Coronary artery (tissue), 2 donors: ENCODE results near the gene MYO18B.
A peak's percentile ranks its signal among the peaks of the same experiment; 100 is the strongest.

ENCODE experiments used
- DNase-seq: peaks from one replicate; pipeline ENCODE4 v3.0.0-alpha.2; 2017; ENCODE audit warnings: low spot score
- H3K27ac ChIP-seq, 2 donors: fragments of 200-600 bp; sonication (generic); one replicate each; pipeline ENCODE4 v1.5.1; 2016 to 2019
- H3K4me3 ChIP-seq: fragments of 200-600 bp; sonication (generic); 2 replicates; pipeline ENCODE4 v1.5.1; 2016; ENCODE audit warnings: mild to moderate bottlenecking, moderate library complexity
- TF ChIP-seq, protein P1 (sequence below): fragments of 200-600 bp; sonication (generic); IDR thresholded peaks from one replicate; pipeline ENCODE4 v1.5.1; 2019; ENCODE audit warnings: antibody characterized with exemption

The MYO18B gene

GRCh38 chr22:25748704-25749103 is 6.7 kb downstream of the MYO18B start:
- TF ChIP-seq, protein P1, sequence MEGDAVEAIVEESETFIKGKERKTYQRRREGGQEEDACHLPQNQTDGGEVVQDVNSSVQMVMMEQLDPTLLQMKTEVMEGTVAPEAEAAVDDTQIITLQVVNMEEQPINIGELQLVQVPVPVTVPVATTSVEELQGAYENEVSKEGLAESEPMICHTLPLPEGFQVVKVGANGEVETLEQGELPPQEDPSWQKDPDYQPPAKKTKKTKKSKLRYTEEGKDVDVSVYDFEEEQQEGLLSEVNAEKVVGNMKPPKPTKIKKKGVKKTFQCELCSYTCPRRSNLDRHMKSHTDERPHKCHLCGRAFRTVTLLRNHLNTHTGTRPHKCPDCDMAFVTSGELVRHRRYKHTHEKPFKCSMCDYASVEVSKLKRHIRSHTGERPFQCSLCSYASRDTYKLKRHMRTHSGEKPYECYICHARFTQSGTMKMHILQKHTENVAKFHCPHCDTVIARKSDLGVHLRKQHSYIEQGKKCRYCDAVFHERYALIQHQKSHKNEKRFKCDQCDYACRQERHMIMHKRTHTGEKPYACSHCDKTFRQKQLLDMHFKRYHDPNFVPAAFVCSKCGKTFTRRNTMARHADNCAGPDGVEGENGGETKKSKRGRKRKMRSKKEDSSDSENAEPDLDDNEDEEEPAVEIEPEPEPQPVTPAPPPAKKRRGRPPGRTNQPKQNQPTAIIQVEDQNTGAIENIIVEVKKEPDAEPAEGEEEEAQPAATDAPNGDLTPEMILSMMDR = no peak
- Histone ChIP-seq H3K4me3 (no peak overlapping the region), H3K27ac (peak overlapping the region in 1 of 2 donors; percentile 86)

DNA sequence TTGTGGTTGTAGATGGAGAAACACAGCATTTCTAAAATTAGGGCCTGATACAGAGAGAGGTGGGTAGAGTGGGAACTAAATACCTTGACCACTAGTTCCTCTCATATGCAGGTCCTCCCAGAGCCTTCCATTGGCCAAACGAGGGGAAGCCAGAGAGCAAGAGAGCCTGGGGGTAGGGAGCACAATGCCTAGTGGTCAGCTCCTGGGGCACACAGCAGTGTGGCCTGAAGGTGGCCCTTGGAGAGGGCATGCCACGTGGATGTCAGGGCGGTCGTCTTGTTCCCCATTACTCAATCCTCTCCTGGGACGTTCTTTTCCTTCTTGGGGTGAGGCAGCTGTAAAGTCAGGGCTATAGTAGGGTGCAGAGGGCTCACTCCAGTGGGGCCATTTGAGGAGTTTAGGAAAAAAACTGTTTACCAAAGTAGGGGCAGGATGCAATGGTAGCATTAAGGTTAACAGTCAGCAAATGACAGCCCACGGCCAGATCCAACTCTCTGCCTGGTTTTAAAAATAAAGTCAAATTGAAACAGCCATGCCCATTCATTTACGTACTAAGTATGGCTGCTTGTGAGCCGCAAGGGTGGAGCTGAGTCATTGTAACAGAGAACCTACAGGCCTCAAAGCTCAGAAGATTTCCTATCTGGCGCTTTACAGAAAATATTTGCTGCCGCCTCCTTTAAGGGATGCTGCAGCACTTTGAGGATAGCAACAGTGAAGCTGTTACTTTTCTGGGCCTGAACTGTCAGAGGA is 7.6 kb downstream of the MYO18B start:
- H3K4me3 ChIP-seq = no peak overlapping the region
- no peak for DNase-seq
- TF ChIP-seq, protein P1 = no peak
- peak overlapping the region in 1 of 2 donors; percentile 3 for H3K27ac ChIP-seq

More at GRCh38 chr22:25748704-25749103, 6.7 kb downstream of the MYO18B start:
- no peak for DNase-seq

DNA sequence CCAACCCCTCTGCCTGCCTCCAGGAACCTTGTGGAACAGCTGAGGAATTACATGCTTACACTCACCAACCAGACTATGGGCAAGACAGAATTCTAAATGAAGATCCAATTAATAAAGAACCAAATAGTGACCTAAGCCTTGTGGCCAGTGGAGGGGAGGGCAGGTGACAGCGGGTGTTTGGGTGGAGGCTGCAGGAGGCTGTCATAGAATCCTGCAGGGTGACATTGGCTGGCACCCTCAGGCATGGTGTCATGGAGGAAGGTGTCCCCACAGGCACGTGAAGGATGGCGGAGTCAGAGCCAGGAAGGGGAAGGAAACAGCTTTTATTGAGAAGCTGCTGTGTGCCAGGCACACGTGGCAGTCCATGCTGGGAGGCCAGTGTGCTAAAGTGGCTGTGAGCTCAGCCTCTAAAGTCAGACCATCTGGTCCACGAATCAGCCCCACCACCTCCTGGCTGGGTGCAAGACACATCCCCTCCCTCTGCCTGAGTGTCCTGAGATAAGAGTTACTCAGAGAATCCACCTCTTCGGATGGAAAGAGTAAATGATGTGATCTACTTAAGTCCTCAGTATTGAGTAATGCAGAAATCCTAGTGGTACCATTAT is 8.7 kb downstream of the MYO18B start:
- TF ChIP-seq, protein P1 = no peak
- Histone ChIP-seq H3K27ac (peak overlapping the region in 1 of 2 donors; percentile 31), H3K4me3 (no peak overlapping the region)
- DNase-seq = no peak

GRCh38 chr22:25751174-25751581 is 9.2 kb downstream of the MYO18B start:
- Histone ChIP-seq H3K27ac (peak overlapping the region in 1 of 2 donors; percentile 31), H3K4me3 (no peak overlapping the region)
- DNase-seq = no peak
- TF ChIP-seq, protein P1 = no peak

DNA sequence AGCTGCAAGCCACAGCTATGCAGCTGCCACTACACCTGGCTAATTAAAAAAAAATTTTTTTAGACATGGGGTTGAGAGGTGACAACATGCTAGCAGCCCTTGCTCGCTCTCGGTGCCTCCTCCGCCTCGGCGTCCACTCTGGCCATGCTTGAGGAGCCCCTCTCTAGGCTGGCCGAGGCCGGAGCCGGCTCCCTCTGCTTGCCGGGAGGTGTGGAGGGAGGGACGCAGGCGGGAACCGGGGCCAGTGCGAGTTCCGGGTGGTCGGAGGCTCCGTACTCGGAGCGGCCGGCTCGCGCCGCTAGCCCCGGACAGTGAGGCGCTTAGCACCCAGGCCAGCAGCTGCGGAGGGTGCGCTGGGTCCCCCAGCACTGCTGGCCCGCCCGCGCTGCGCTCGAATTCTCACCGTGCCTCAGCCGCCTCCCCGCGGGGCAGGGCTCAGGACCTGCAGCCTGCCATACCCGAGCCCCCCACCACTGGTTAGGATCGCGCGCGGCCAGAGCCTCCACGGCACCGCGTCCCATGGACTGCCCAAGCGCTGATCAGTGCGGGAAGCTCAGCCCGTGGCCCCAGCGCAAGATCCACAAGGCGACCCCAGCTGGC is 10.7 kb downstream of the MYO18B start:
- no peak for DNase-seq
- H3K27ac ChIP-seq = peak overlapping the region in 1 of 2 donors; percentile 85
- H3K4me3 ChIP-seq = no peak overlapping the region
- TF ChIP-seq, protein P1 = no peak

DNA sequence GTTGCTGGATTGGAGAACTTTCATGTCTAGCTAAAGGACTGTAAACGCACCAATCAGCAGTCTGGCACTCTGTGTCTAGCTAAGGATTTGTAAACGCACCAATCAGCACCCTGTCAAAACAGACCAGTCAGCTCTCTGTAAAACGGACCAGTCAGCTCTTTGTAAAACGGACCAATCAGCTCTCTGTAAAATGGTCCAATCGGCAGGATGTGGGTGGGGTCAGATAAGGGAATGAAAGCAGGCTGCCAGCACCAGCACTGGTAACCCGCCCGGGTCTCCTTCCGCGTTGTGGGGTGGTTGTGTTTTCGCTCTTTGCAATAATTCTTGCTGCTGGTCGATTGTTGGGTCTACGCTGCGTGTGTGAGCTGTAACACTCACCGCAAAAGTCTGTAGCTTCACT is 11.3 kb downstream of the MYO18B start:
- TF ChIP-seq, protein P1 = no peak
- H3K4me3 ChIP-seq = no peak overlapping the region
- peak overlapping the region in 1 of 2 donors; percentile 85 for H3K27ac ChIP-seq
- DNase-seq = no peak
